ENCODE results near the gene SENP6.
"Not testable (repeated sequence)": the region's sequence is repeated elsewhere in the genome, so short reads cannot be mapped to it uniquely, and the experiment has no call there.

The SENP6 gene

GRCh38 chr6:75608956-75609533 lies 7.4 kb downstream of the SENP6 start:
- DNase-seq = peak in 1 of 56 donors; percentile 7

- DNase-seq = no peak
Measured at GRCh38 chr6:75609639-75610590, 8.2 kb downstream of the SENP6 start.

- no peak for DNase-seq
Measured at GRCh38 chr6:75611011-75611701, 9.5 kb downstream of the SENP6 start.

- no peak for DNase-seq
Measured at GRCh38 chr6:75611702-75612375, 10.2 kb downstream of the SENP6 start.

GRCh38 chr6:75612434-75612833 lies 10.8 kb downstream of the SENP6 start:
- DNase-seq = no peak

GRCh38 chr6:75613056-75613501 lies 11.4 kb downstream of the SENP6 start:
- DNase-seq = no peak

GRCh38 chr6:75618437-75618836 lies 16.8 kb downstream of the SENP6 start:
- no peak for DNase-seq

- DNase-seq = no peak
Measured at GRCh38 chr6:75619230-75619899, 17.7 kb downstream of the SENP6 start.

- DNase-seq = no peak
Measured at GRCh38 chr6:75620381-75621304, 19.0 kb downstream of the SENP6 start.

GRCh38 chr6:75621846-75622245 lies 20.2 kb downstream of the SENP6 start:
- no peak for DNase-seq

- DNase-seq = no peak
Measured at GRCh38 chr6:75623491-75623890, 21.8 kb downstream of the SENP6 start.

GRCh38 chr6:75624335-75624734 lies 22.7 kb downstream of the SENP6 start:
- DNase-seq = no peak

GRCh38 chr6:75624988-75625387 lies 23.3 kb downstream of the SENP6 start:
- DNase-seq = no peak

GRCh38 chr6:75626561-75626960 lies 24.9 kb downstream of the SENP6 start:
- DNase-seq = no peak

- DNase-seq = not testable (repeated sequence)
Measured at GRCh38 chr6:75627708-75628107, 26.0 kb downstream of the SENP6 start.

GRCh38 chr6:75631859-75632635 lies 30.4 kb downstream of the SENP6 start:
- no peak for DNase-seq

- no peak for DNase-seq
Measured at GRCh38 chr6:75633045-75633444, 31.4 kb downstream of the SENP6 start.

- no peak for DNase-seq
Measured at GRCh38 chr6:75642311-75642710, 40.6 kb downstream of the SENP6 start.

GRCh38 chr6:75643173-75643572 lies 41.5 kb downstream of the SENP6 start:
- no peak for DNase-seq
